Raji (cell line): ENCODE data around the gene THSD7B.

Source experiments
- POLR2A ChIP-seq: IDR thresholded peaks from 2 replicates; pipeline ENCODE4 v1.6.1; 2011; ENCODE audit warnings: low read depth, low read length, control low read depth; ENCODE audit not compliant: insufficient read depth

The THSD7B gene

GRCh38 chr2:136980303-136980702, 215.0 kb downstream of the THSD7B start:
- no peak for TF ChIP-seq POLR2A

GRCh38 chr2:136985044-136985443, 219.7 kb downstream of the THSD7B start:
- TF ChIP-seq POLR2A = no peak

- TF ChIP-seq POLR2A = no peak
These were observed 221.4 kb downstream of the THSD7B start for GRCh38 chr2:136986605-136987221.

- TF ChIP-seq POLR2A = no peak
These were observed 225.0 kb downstream of the THSD7B start for GRCh38 chr2:136990316-136990715.

- TF ChIP-seq POLR2A = no peak
These were observed 229.4 kb downstream of the THSD7B start for GRCh38 chr2:136994793-136995192.

- TF ChIP-seq POLR2A = no peak
These were observed 232.2 kb downstream of the THSD7B start for GRCh38 chr2:136997557-136997956.

- TF ChIP-seq POLR2A = no peak
These were observed 235.5 kb downstream of the THSD7B start for GRCh38 chr2:137000811-137001210.

- TF ChIP-seq POLR2A = no peak
These were observed 237.6 kb downstream of the THSD7B start for GRCh38 chr2:137002896-137003295.

GRCh38 chr2:137005210-137005609, 239.9 kb downstream of the THSD7B start:
- no peak for TF ChIP-seq POLR2A

- TF ChIP-seq POLR2A = no peak
These were observed 242.6 kb downstream of the THSD7B start for GRCh38 chr2:137007938-137008337.

GRCh38 chr2:137009953-137010352, 244.6 kb downstream of the THSD7B start:
- TF ChIP-seq POLR2A = no peak

GRCh38 chr2:137020452-137021196, 255.3 kb downstream of the THSD7B start:
- TF ChIP-seq POLR2A = no peak

GRCh38 chr2:137021763-137022162, 256.4 kb downstream of the THSD7B start:
- no peak for TF ChIP-seq POLR2A

GRCh38 chr2:137023205-137023604, 257.9 kb downstream of the THSD7B start:
- TF ChIP-seq POLR2A = no peak

- TF ChIP-seq POLR2A = no peak
These were observed 266.4 kb downstream of the THSD7B start for GRCh38 chr2:137031731-137032130.

GRCh38 chr2:137036619-137037018, 271.3 kb downstream of the THSD7B start:
- TF ChIP-seq POLR2A = no peak

GRCh38 chr2:137039482-137040152, 274.3 kb downstream of the THSD7B start:
- no peak for TF ChIP-seq POLR2A

GRCh38 chr2:137047369-137047768, 282.0 kb downstream of the THSD7B start:
- TF ChIP-seq POLR2A = no peak
